ENCODE data around the gene BCORL1. TPM values are rescaled to one million over a fixed set of nuclear protein-coding genes. Genes with fewer than 3 reads are reported as not detected.
A peak's percentile ranks its signal among the peaks of the same experiment; 100 is the strongest.

The BCORL1 gene, protein sequence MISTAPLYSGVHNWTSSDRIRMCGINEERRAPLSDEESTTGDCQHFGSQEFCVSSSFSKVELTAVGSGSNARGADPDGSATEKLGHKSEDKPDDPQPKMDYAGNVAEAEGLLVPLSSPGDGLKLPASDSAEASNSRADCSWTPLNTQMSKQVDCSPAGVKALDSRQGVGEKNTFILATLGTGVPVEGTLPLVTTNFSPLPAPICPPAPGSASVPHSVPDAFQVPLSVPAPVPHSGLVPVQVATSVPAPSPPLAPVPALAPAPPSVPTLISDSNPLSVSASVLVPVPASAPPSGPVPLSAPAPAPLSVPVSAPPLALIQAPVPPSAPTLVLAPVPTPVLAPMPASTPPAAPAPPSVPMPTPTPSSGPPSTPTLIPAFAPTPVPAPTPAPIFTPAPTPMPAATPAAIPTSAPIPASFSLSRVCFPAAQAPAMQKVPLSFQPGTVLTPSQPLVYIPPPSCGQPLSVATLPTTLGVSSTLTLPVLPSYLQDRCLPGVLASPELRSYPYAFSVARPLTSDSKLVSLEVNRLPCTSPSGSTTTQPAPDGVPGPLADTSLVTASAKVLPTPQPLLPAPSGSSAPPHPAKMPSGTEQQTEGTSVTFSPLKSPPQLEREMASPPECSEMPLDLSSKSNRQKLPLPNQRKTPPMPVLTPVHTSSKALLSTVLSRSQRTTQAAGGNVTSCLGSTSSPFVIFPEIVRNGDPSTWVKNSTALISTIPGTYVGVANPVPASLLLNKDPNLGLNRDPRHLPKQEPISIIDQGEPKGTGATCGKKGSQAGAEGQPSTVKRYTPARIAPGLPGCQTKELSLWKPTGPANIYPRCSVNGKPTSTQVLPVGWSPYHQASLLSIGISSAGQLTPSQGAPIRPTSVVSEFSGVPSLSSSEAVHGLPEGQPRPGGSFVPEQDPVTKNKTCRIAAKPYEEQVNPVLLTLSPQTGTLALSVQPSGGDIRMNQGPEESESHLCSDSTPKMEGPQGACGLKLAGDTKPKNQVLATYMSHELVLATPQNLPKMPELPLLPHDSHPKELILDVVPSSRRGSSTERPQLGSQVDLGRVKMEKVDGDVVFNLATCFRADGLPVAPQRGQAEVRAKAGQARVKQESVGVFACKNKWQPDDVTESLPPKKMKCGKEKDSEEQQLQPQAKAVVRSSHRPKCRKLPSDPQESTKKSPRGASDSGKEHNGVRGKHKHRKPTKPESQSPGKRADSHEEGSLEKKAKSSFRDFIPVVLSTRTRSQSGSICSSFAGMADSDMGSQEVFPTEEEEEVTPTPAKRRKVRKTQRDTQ (N-terminal part only)
- polyA plus RNA-seq (2012; ENCODE audit: insufficient read depth, insufficient read length) = 5.5 TPM

DNA sequence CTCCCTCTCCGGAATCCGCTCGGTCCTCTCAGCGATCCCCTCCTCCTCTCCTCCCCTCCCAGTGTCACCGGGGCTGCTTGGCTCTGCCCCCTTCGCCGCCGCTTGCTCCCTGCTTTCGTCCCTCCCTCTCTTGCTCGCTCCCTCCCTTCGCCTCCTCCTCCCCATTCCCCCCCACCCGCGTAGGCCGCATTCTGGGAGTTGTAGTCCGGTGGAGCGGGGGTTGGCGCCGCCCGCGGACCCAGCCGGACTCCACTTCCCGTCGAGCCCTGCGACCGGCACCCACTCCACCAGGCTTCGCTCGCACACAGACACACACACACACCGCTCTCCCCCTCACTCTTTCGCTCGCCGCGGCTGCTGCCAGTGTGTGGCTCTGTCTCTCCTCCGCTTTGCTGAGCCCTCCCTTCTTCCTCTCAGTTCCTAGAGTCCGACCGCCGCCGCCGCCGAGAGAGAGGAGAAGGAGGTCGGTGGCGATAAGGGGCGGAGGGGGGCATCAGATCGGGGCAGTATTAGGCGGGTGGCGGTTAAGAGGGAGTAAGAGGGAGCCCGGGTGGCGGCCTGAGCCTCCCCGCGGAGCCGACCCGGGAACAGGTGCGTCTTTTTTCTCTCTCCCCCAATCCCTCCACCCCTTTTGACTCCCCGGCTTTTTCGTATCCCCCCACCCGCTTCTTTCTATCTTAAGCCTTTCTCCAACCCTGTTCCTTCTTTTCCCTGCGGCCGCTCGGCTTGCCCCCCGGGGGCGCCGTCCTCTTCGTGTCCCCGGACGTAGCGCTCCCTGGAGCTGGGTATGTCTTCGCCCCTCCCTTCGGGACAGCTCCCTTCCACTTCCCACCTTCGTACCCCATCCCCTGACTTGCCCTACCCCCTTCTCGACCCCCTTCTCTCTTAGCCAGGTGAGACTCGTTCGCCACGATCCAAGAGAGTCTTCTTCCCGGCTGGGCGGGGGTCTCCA, at the start of gene BCORL1:
TSS of gene BCORL1 (plus strand) at position 336 of the 952 bp plus-strand sequence. CDS start 22,597 bp downstream, outside the sequence.
- DNase-seq (ENCODE audit: low read depth, low spot score) = peak; percentile 89
- H3K4me3 ChIP-seq (ENCODE audit: low read length) = peak within 1 kb of the TSS; percentile 30

DNA sequence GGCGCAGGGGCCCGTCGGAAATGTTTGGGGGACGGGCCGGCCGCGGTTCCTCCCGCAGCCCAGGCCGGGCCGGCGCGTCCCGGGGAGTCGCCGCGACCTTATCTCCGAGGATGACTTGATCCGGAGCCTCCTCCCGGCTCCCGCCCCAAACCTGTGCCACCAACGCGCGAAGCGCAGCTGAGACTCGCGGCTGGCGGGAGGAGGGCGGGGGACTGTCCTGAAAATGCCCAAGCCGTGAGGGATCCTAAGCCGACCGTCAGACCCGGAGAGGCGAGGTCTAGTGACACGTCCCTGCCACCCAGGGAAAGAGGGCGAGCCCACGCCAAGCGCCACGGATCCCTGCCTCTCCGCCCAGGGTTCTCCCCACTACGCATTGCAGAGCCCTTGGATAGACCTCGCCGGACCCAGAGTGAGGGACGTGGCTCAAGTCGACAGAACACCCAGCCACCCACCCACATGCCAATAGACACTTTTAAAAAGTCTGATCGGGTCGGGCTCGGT, 49.6 kb upstream of the BCORL1 start:
- no peak overlapping the region for H3K4me3 ChIP-seq (ENCODE audit: low read length)

DNA sequence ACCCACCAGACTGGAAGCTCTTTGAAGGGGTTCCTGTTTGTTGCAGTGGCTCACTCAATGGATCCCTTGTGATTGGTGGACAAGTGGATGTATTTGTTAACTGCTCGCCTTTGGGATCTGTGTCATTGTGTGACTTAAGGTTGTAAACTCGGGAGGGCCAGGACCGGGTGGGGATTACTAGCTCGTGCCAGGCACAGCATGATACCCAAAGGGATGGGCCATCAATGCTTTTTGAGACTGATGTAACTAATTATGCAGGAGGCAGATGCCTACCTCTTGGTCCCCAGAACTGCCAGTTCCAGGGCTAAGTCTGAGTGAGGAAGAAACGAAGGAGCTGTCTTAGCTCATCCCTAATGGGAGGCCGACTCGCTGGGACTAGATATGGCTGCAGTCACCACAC, 48.7 kb upstream of the BCORL1 start:
- H3K4me3 ChIP-seq (ENCODE audit: low read length) = no peak overlapping the region
- no peak for DNase-seq (ENCODE audit: low read depth, low spot score)

More for the DNA sequence above, 49.6 kb upstream of the BCORL1 start:
- no peak for DNase-seq (ENCODE audit: low read depth, low spot score)

DNA sequence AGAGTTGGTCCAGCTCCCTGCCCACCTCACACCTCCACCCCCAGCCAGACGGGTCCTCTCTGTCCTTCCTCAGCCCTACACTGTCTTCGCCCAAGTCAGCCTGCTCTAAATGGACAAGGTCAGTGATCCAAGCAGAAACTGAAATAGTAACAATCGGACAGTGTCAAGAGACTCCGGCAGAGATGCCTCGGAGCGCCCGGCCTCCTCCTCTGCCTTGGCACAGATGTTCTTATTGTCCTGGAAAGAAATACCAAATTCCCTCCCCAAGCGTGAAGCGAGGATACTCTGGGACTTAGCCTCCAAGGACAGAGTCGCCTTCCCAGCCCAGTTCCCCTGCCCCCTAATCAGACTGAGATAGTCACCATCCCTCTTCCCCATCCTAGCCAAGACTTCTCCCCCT, 48.0 kb upstream of the BCORL1 start:
- no peak overlapping the region for H3K4me3 ChIP-seq (ENCODE audit: low read length)
- no peak for DNase-seq (ENCODE audit: low read depth, low spot score)

DNA sequence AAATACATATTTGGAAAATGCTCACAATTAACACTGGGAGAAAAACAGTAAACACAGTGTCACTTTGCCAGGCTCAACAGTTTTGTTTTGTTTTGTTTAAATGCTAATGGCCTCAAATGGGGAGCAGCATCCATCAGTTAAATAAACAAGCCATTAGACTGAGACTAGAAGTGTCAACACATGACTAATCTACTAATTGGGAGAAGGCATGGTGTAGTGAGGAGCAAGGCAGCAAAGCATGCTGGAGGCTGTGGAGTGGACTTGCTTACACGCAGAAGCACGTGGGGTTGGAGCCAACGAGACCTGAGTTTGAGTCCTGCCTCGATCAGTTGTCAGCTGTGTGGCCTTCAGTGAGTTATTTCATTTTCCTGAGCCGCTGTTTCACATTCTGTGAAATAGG, 47.5 kb upstream of the BCORL1 start:
- no peak for DNase-seq (ENCODE audit: low read depth, low spot score)
- no peak overlapping the region for H3K4me3 ChIP-seq (ENCODE audit: low read length)

DNA sequence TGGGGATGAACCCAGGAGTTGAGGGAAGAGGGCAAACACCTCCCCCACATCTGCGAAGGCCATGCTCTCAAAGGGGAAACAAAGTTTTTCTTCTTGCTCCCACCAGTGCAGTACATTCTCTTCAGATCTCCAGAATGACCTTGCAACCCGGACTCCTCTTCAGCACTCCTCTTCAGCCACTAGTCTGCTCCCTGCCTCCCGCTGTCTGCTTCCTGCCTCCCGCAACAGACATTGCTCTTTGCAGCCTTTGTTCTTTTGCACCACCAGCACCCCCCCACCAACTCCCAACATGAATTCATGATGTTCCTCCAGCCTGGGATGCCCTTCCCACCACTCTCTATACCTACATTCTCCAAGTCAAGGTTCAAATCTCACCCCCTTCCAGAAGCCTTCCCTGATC, 44.4 kb upstream of the BCORL1 start:
- DNase-seq (ENCODE audit: low read depth, low spot score) = no peak
- no peak overlapping the region for H3K4me3 ChIP-seq (ENCODE audit: low read length)

DNA sequence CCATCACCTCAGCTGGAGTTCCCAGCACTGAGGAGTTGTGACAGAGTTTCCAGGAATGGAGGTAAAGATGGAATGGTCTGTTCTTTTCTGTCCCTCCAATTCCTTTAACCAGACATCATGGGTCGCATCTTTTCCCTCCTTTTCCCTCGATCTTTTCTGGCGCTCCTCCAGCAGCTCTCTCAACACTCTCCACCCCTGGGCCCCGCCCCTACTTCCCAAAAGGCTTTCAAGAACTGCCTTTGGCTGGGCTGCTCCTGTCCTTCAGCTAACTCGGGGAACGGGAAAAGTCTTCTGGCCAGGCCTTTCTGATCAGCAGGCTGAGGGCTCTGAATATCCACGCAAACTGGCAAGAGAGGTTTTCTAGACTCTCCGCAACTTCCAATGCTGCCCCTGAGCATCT, 42.4 kb upstream of the BCORL1 start:
- DNase-seq (ENCODE audit: low read depth, low spot score) = no peak
- no peak overlapping the region for H3K4me3 ChIP-seq (ENCODE audit: low read length)

DNA sequence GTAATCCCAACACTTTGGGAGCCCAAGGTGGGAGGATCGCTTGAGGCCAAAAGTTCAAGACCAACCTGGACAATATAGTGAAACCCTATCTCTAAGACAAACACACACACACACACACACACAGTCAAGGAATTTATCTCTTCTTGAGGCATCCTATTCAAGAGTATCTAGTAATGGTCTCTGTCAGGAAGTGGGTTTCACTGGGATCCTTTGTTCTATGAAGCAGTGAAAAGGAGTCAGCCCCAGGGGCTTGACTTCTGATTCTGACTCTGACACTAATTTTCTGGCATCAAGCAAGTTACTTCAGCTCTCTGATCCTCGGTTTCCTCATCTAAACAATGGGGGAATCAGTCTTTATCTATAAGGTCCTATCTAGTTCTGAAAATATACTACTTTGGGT, 41.7 kb upstream of the BCORL1 start:
- DNase-seq (ENCODE audit: low read depth, low spot score) = peak; percentile 55
- H3K4me3 ChIP-seq (ENCODE audit: low read length) = no peak overlapping the region

DNA sequence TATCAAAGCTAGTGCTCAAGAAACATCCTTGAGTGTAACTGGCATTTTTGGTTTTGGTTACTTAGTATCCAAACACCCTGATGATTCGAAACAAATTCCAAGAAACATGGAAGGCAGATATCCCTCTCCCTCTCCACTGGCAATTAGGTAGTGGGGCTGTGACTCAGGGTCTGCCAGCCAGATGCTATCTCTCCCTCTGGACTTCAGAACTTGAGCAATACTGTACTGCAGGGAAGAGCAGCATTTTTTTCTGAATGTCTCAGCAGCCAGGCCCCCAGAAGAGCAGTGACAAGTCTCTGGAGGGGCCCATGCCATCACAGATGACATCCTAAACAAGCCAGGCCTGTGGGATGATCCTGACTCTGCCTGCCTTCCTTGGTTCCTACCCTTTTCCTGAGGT, 37.3 kb upstream of the BCORL1 start:
- H3K4me3 ChIP-seq (ENCODE audit: low read length) = no peak overlapping the region
- DNase-seq (ENCODE audit: low read depth, low spot score) = no peak

DNA sequence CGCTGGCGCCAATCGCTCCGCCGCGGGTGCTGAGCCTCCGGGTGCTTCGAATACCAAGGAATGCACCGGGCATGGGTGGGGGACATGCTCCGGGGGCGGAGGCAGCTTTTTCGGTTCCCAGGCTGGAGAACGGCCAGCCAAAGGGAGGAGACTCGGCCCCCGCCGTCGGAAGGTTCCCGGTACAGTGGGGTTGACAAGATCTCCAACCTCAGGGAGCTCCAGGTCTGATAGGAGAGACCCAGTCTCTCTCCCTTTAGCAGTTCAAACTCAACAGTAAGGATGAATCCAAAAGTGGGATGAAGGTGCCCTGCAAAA, 29.1 kb upstream of the BCORL1 start:
- no peak for DNase-seq (ENCODE audit: low read depth, low spot score)
- peak overlapping the region; percentile 54 for H3K4me3 ChIP-seq (ENCODE audit: low read length)

DNA sequence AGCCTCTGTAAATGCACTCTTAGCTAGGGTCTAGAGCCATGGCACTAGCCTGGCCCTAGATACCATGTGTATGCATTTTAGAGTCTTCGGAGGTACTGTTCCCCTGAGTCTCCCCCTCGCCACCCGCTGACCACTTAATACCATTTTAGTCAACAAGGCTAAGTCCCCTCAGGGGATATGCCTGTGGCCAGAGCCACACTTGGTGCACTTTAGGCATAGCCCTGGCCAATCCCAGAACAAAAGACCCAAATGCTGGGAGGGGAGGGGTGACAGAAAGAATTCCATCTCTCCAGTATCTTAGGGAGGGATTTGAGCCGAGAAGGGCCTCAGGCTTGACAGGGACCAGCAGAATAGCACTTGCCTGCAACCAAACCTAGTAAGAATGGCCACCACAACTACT, 28.6 kb upstream of the BCORL1 start:
- H3K4me3 ChIP-seq (ENCODE audit: low read length) = no peak overlapping the region
- DNase-seq (ENCODE audit: low read depth, low spot score) = no peak

DNA sequence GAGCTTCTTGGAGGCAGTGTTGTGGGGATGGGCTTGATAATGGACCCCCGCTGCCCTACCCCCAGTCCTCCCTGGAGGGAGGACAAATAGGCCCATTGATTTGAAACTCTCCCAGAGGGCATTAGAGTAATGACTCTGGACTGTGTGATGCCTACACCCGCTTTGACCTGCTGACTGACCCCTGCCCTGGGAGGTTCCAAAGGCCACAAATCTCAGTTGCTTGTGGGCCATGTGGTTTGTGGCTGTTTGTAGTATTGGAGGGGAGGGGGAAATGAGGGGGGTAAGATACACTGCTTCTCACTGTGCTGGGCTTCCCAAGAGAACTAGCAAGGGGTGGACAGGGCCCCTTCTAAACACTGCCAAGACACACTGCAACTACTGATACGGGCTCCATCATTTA, 27.6 kb upstream of the BCORL1 start:
- DNase-seq (ENCODE audit: low read depth, low spot score) = no peak
- no peak overlapping the region for H3K4me3 ChIP-seq (ENCODE audit: low read length)

DNA sequence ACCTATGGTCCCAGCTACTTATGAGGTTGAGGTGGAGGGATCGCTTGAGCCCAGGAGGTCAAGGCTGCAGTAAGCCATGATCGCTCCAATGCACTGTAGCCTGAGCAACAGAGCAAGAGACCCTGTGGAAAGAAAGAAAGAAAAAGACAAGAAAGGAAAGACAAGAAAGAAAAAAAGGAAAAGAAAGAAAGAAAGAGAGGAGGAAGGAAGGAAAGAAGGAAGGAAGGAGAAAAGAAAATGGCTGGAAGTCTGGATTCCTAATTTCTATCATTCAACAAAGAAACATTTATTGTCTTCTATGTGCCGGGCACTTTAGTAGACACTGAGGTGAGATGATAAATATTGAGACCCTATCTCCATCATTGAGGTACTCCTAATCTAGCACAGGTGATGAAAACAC, 26.8 kb upstream of the BCORL1 start:
- DNase-seq (ENCODE audit: low read depth, low spot score) = no peak
- H3K4me3 ChIP-seq (ENCODE audit: low read length) = no peak overlapping the region

DNA sequence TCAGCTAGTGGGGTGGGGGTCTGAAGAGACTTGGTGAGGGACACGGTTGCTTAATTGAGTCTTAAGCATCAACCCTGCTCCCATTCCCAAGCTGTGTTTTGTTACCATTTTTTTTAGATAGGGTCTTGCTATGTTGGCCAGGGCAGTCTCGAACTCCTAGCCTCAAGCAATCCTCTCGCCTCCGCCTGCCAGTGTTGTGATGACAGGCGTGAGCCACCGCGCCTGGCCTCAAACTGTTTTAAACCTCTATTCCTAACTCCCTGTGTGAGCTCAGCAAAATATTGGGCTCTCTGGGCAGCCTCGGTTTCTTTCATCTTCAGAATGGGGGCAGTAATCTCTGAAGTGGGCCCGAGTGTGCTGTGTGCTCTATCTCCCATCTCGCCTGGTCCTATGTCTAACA, 26.3 kb upstream of the BCORL1 start:
- H3K4me3 ChIP-seq (ENCODE audit: low read length) = no peak overlapping the region
- no peak for DNase-seq (ENCODE audit: low read depth, low spot score)

DNA sequence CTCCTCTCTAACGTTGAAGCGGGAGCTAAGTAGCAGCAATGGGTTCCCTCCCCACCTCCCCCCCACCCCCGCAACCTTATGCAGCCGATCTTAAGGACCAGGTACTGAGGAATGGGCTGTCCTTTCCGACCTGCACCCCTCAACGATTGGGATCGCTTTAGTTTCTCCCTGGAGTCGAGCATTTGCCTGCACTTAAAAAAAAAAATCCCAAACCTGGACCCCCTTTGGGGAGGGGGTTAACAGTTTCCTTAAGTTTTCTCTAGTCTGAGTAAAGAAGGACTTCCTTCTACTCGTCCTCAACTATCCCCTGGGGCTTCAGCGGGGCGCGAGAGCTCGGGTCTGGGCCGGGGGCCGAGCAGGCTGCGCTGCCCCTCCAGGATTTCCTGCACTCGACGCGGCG, 25.7 kb upstream of the BCORL1 start:
- H3K4me3 ChIP-seq (ENCODE audit: low read length) = no peak overlapping the region

DNA sequence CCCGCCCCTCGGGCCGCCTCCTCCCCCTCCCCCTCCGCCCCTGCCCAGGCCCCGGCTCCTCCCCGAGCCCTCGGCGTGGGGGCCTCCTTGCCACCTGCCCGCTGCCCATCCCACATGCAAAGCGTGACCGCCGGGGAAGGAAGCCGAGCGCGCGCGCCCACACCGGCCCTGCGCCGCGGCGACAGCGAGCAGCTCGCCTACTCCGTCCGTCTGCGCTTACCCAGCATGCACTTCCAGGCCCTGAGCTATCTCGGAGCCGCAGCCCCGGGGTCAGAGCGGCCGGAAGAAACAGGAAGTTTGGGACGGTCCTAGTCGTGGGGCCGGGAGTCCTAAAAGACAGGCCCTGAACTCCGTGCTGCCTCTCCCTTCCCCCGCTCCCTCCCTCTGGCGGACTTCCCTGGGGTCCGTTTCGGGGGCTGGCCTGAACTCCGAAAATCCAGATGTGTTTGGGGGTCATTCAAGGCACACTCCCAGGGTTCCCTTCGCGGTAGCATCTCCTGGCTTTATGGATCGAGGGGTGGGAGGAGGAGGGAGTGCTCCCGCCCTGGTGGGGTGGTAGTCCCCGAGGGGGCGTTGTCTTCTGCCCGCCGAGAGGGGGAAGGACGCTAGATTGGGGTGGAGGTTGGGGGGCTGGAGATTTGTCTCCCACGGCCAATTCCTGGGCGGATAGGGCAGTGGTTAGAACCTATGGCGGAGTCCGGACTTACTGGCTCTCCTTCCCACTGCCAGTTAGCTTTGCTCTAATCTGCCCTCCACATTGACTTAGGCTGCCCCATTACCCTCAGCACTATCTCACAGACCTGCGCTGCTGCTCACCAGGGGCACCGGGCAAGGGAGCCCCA, 25.0 kb upstream of the BCORL1 start:
- no peak overlapping the region for H3K4me3 ChIP-seq (ENCODE audit: low read length)
- DNase-seq (ENCODE audit: low read depth, low spot score) = no peak

More for the DNA sequence above, 25.7 kb upstream of the BCORL1 start:
- DNase-seq (ENCODE audit: low read depth, low spot score) = no peak

DNA sequence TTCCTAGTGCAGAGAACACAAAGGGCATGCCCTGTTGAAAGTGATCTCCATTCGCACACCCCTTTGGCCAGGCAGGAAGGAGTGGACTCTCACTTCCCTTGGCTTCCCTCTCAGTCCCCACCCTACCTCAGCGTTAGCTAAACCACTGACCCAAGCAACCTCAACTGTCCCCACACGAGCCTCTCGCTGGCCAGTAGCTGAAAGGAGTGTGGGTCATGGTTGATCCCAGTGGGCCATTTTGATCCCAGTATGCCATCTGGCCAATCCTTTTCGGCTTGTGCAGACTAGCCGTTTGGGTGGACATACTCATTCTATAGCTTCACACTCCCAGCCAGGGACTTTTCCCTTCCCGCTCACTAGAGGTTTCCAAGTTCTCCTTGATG, 24.4 kb upstream of the BCORL1 start:
- H3K4me3 ChIP-seq (ENCODE audit: low read length) = no peak overlapping the region
- DNase-seq (ENCODE audit: low read depth, low spot score) = no peak

All from Jurkat, Clone E6-1 (cell line).